ENCODE data around the gene ENTREP3.
"Not testable (repeated sequence)": the region's sequence is repeated elsewhere in the genome, so short reads cannot be mapped to it uniquely, and the experiment has no call there.

Gene ENTREP3

GRCh38 chr1:155250633-155251449 is 4.4 kb downstream of the ENTREP3 start:
- DNase-seq, result peak; percentile 74 to 88

GRCh38 chr1:155250246-155250632 is 5.0 kb downstream of the ENTREP3 start:
- no peak for DNase-seq

- DNase-seq, result no peak
These were observed 7.4 kb downstream of the ENTREP3 start for GRCh38 chr1:155247667-155248553.

- not testable (repeated sequence) for DNase-seq
These were observed 8.5 kb downstream of the ENTREP3 start for GRCh38 chr1:155246796-155247195.

DNA sequence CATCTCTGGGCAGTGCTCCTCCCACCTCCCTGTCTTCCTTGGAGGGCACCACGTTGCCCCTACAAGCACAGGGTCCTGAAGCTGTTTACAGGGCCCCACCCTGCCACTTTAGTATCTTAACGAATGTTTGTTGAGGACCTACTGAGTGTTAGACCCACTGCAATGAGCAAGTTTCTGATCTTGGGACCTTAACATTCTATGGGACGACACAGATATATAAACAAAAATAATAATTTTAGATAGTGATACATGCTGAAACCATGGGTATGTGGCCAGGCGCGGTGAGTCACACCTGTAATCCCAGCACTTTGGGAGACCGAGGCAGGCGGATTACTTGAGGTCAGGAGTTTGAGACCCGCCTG is 10.1 kb downstream of the ENTREP3 start:
- DNase-seq, result no peak

DNA sequence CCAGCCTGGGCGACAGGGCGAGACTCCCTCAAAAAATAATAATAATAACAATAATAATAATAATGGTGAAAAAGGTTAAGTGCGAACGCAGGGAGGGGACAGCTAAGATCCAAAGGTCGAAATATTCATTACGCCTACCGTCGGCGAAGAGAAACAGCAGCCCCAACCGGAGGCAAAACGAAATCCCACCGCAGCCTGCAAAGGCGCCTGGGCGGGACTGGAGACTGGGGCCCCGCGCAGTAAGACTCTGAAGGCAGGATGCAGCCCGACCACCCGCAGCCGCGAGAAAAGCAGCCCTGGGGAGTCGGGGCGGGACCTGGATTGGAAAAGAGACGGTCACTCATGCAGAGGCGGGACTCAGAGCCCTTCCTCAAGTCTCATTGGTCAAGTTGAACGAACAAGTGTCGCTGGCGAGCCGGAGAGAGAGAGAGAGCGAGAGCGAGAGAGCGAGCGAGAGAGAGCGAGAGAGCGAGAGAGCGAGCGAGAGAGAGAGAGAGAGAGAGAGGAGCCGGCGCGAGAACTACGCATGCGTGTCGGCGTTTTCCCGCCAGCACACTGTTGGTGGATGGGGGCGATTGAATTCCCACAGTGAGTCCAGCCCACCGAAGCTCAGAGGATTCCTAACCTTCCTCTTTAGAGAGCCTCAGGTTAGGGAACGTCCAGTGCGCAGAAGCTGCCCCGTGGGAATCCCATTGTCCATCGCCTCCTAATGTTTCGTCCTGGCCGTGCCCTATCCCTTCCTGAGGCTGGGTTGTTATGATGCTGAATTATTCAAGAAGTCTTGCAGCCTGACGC is 10.7 kb downstream of the ENTREP3 start:
- peak; percentile 99 for DNase-seq

DNA sequence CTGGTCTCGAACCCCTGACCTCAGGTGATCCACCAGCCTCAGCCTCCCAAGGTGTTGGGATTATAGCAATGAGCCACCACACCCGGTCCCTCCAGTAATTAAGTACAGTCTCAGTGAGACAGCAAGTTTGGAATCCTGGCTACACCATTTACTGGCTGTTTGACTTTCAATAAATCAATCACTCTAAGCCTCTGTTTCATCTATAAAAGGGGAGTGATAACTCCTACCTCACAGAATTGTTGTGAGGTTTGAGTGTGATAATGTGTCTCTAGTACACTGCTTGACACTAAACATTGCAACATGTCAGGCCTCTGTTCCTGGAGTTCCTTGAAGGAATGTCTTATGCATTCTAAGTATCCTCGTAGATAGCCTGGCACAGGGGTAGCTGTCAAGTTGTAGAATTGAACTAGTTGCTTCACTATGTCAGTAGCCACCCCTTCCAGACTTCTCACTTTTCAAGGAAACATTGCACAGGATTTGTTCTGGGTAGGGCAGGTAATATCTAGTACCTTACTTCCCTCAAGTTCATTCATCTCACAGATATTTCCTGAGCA is 12.4 kb downstream of the ENTREP3 start:
- no peak for DNase-seq

- no peak for DNase-seq
These were observed 13.4 kb downstream of the ENTREP3 start for GRCh38 chr1:155241841-155242264.

DNA sequence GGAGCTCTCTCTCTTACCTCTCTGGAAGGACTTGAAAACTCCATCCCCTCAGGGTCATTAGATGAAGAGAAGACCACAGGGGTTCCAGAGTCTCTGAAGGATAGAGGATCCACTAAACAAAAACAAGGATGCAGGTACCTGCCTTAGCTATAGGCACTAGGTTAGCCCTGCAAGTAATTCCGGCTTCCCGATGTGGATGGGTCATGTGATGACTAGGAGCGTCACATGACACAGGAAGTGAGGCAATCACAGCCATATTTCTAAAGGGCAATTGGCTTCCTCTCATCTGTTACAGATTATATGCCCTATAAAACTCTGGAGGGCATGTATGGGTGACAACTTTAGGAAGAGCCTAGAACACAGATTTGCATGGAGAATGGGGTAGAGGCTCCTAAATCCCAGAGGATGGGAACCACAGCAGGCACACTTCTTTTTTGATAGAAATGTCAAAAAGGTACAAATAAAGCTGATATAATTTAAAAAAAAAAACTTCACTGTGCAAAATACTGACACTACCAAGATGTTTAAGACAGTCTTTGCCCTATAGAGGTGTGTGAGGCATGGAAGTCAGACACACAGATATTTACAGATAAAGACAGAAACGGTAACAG is 14.1 kb downstream of the ENTREP3 start:
- DNase-seq, result peak; percentile 65 to 80

DNA sequence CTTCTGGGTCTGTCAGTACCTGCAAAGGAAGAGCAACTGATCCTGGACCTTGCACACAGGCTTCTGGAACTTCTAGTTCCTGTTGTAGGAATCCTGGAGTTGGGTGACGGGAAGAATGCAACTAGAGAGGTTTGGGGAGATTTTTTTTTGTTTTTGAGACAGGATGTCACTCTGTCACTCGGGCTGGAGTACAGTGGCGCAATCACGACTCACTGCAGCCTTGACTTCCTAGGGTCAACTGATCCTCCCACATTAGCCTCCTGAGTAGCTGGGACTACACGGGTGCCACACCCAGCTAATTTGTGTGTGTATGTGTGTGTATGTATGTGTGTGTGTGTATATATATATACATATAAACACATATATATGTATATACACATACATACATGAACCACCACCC is 18.8 kb downstream of the ENTREP3 start:
- no peak for DNase-seq

DNA sequence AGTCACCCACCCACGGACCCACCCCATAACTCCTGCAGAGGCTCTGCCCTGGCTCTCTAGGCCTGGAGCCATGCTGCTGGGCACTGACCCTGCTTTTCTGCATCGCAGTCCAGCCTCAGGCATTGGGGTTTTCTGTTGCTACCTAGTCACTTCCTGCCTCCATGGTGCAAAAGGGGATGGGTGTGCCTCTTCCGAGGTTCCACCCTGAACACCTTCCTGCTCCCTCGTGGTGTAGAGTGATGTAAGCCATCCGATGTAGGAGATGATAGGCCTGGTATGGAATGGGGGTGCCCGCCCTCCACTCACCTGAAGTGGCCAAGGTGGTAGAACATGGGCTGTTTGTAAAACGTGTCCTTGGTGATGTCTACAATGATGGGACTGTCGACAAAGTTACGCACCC is 19.9 kb downstream of the ENTREP3 start:
- not testable (repeated sequence) for DNase-seq

- not testable (repeated sequence) for DNase-seq
These were observed 21.8 kb downstream of the ENTREP3 start for GRCh38 chr1:155233502-155233901.

DNA sequence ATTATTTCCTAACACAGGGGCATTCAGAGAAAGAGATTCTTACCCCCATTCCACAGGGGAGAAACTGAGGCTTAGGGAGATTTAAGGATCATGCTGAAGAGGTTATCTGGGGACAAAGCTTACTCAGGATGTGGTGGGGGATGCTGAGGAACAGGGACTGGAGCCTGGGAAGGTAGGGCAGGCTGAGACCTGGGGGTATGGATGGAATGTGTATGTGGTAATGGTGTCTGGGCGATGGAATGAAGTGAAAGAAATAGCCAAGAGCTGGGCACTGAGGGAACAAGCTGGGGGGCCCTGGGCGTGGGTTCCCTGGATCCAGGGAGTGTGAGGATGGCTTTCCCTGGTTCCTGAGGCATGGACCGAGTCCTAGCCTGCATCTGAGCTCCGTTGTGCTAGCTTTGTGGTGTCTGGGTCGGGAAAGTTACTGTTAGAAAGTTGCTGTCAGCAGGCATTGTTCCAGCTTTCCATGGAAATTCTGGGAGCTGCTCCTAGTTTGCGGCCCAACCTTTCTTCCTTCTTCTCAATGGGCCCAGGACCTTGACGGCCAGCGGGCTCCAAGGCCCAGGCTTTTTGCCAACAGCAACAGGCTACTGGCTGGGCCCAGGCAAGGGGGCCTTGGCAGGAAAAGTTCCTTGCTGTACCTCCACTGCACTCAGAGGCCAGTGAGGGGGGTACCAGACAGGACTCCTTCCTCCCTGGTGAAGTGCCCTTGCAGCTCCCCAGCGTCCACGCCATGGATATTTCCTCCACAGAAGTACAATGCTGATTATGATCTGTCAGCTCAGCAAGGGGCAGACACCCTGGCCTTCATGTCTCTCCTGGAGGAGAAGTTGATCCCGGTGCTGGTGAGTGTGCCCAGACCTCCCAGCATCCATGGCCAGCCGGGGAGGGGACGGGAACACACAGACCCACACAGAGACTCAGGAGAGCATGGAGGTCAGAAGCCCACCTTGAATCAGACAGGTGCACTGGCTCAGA is 23.0 kb downstream of the ENTREP3 start:
- not testable (repeated sequence) for DNase-seq

- DNase-seq, result not testable (repeated sequence)
These were observed 24.0 kb downstream of the ENTREP3 start for GRCh38 chr1:155231302-155231701.

- DNase-seq, result no peak
These were observed 27.2 kb downstream of the ENTREP3 start for GRCh38 chr1:155228096-155228427.

GRCh38 chr1:155227261-155228095 is 27.8 kb downstream of the ENTREP3 start:
- DNase-seq, result peak; percentile 99

GRCh38 chr1:155226910-155227260 is 28.4 kb downstream of the ENTREP3 start:
- DNase-seq, result peak; percentile 35 to 69

DNA sequence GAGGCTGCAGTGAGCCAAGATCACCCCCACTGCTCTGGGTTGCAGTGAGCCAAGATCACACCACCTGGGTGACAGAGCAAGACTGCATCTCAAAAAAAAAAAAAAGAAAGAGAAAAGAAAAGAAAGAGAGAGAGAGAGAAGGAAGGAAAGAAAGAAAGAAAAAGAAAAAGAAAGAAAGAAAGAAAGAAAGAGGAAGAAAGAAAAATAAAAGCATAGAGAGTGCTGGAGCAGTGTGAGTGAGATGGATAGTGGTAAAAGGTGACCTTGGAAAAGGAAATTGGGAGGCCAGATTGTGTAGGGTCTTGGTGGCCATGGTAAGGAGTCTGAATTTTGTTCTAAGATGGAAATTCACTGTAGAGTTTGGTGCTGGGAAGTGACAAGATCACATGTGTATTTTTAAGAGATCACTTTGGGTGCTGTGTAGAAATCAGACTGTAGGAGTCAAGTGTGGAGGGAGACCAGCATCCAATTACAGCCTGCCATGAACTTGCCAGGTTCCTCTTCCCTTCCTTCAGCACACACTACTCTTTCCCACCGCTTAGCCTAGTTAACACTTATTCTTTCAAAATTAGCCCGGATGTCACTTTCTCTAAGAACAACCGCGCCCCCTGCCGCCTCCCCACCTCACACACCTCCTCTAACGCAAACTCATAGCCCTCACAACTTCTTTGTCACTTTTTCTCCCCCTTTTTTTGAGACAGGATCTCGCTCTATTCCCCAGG is 28.9 kb downstream of the ENTREP3 start:
- DNase-seq, result peak; percentile 67 to 81

DNA sequence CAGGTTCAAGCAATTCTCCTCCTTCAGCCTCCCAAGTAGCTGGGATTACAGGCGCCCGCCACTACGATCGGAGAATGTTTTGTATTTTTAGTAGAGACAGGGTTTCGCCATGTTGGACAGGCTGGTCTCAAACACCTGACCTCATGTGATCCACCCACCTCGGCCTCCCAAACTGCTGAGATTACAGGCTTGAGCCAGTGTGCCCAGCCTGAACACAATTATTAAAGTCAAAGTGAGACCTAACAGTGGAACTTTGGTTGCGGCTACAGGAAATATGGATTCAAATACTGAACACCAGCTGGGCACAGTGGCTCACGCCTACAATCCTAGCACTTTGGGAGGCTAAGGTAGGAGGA is 29.9 kb downstream of the ENTREP3 start:
- not testable (repeated sequence) for DNase-seq

DNA sequence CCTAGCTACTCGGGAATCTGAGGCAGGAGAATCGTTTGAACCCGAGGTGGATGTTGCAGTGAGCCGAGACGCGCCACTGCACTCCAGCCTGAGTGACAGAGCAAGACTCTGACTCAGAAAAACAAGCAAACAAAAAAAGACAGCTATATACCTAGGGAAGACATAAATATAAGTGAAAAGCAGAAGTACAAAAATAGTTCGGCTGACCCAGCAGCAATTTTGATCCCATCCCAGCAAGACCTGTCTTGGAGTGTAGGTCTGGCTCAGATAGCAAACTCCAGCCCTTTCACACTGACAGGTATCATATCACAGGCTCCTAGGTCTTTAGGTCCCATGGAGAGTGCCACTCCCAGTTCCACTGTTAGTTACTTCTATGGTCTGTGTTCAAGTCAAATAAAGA is 32.2 kb downstream of the ENTREP3 start:
- DNase-seq, result no peak
